Fibroblast of lung (primary cell): ENCODE results near the gene DPH2. TPM values are rescaled to one million over a fixed set of nuclear protein-coding genes. Genes with fewer than 3 reads are reported as not detected.

Experiments used
- DNase-seq, 2 donors: peaks; one replicate each; pipeline versions ENCODE4 v3.0.0 to v3.0.0-alpha.2; 2010; ENCODE audit warnings: low read depth in 2 of 2
- H2AFZ ChIP-seq: 2 replicates; pipeline ENCODE4 v1.5.1; 2012; ENCODE audit warnings: low read length, control low read depth, inconsistent platforms
- H3K27ac ChIP-seq: 2 replicates; pipeline ENCODE4 v1.5.1; 2011; ENCODE audit warnings: low read length, control low read depth; ENCODE audit not compliant: insufficient read depth
- H3K27me3 ChIP-seq: 2 replicates; pipeline ENCODE4 v1.5.1; 2011; ENCODE audit warnings: mild to moderate bottlenecking, low read length; ENCODE audit not compliant: control insufficient read depth, insufficient read depth
- H3K36me3 ChIP-seq: 2 replicates; pipeline ENCODE4 v1.5.1; 2011; ENCODE audit warnings: low read length; ENCODE audit not compliant: control insufficient read depth, insufficient read depth
- H3K4me1 ChIP-seq: 2 replicates; pipeline ENCODE4 v1.5.1; 2011; ENCODE audit warnings: low read length; ENCODE audit not compliant: control insufficient read depth, insufficient read depth; ENCODE audit errors: extremely low read depth
- H3K4me2 ChIP-seq: 2 replicates; pipeline ENCODE4 v1.5.1; 2011; ENCODE audit warnings: low read length, control low read depth; ENCODE audit not compliant: insufficient read depth; ENCODE audit errors: extremely low read depth
- H3K4me3 ChIP-seq, 4 experiments: fragments of 200-600 bp in 1 of 4; sonication (generic) in 1 of 4; replicated peaks in 1 of 4; 2 replicates each; pipeline ENCODE4 v1.5.1; 2011 to 2016; ENCODE audit warnings: low read length in 4 of 4, low read depth in 3 of 4, mild to moderate bottlenecking in 3 of 4, control low read depth in 2 of 4, inconsistent platforms in 1 of 4, mixed read lengths in 1 of 4; ENCODE audit not compliant: insufficient read depth in 1 of 4; ENCODE audit errors: control extremely low read depth in 1 of 4
- H3K79me2 ChIP-seq: 2 replicates; pipeline ENCODE4 v1.5.1; 2012; ENCODE audit warnings: mild to moderate bottlenecking, low read length, inconsistent platforms; ENCODE audit not compliant: control insufficient read depth, insufficient read depth
- H3K9ac ChIP-seq: 2 replicates; pipeline ENCODE4 v1.5.1; 2011; ENCODE audit warnings: mild to moderate bottlenecking, low read length, control low read depth; ENCODE audit not compliant: insufficient read depth
- H3K9me3 ChIP-seq: 2 replicates; pipeline ENCODE4 v1.5.1; 2012; ENCODE audit warnings: low read depth, low read length; ENCODE audit not compliant: control insufficient read depth, insufficient read depth
- H4K20me1 ChIP-seq: 2 replicates; pipeline ENCODE4 v1.5.1; 2011; ENCODE audit warnings: low read length; ENCODE audit not compliant: control insufficient read depth, insufficient read depth; ENCODE audit errors: extremely low read depth
- EZH2 ChIP-seq: IDR thresholded peaks from 2 replicates; pipeline ENCODE4 v1.5.1; 2012; ENCODE audit warnings: low read length, control low read depth, mild to moderate bottlenecking; ENCODE audit errors: missing control alignments
- polyA plus RNA-seq, 2 donors: library from polyadenylated mRNA; depleted of rRNA in 1 of 2; stranded (reverse) in 1 of 2; unstranded in 1 of 2; fragments of >200 nt; gene quantifications; 2 replicates each; pipeline ENCODE4 v1.2.1, GENCODE V29; 2011 to 2012; ENCODE audit warnings: missing spikeins in 1 of 2
- total RNA-seq: library from RNA; depleted of rRNA; stranded (reverse); fragments of >200 nt; gene quantifications from 2 replicates; pipeline ENCODE4 v1.2.1, GENCODE V29; 2014
- TF ChIP-seq, protein P1 (sequence below), 2 donors: IDR thresholded peaks in 1 of 2; conservative IDR thresholded peaks in 1 of 2; 1 replicate in 1 of 2; 2 replicates in 1 of 2; pipeline ENCODE4 v1.5.1; 2011 to 2012; ENCODE audit warnings: low read length in 2 of 2, control low read depth in 1 of 2, inconsistent platforms in 1 of 2, low read depth in 1 of 2, mild to moderate bottlenecking in 1 of 2

DPH2 gene
- total and polyA plus RNA-seq, 2 donors (not counting 1 experiment from before 2014, with no cell fraction given) = 9.1 to 11.2 TPM

- Histone ChIP-seq H3K4me2 (no peak overlapping the region), H3K79me2 (no peaks in the 10 kb centered on the region), H3K27ac (no peak overlapping the region), H3K27me3 (no peaks in the 10 kb centered on the region), H3K4me1 (no peaks in the 10 kb centered on the region), H3K36me3 (peaks cover 2% of the 10 kb centered on the region), H4K20me1 (no peaks in the 10 kb centered on the region), H3K9ac (no peak overlapping the region), H3K9me3 (no peaks in the 10 kb centered on the region), H2AFZ (no peak overlapping the region), H3K4me3 (no peak overlapping the region)
- DNase-seq = peak in 1 of 2 donors; percentile 40
- TF ChIP-seq, protein P1, sequence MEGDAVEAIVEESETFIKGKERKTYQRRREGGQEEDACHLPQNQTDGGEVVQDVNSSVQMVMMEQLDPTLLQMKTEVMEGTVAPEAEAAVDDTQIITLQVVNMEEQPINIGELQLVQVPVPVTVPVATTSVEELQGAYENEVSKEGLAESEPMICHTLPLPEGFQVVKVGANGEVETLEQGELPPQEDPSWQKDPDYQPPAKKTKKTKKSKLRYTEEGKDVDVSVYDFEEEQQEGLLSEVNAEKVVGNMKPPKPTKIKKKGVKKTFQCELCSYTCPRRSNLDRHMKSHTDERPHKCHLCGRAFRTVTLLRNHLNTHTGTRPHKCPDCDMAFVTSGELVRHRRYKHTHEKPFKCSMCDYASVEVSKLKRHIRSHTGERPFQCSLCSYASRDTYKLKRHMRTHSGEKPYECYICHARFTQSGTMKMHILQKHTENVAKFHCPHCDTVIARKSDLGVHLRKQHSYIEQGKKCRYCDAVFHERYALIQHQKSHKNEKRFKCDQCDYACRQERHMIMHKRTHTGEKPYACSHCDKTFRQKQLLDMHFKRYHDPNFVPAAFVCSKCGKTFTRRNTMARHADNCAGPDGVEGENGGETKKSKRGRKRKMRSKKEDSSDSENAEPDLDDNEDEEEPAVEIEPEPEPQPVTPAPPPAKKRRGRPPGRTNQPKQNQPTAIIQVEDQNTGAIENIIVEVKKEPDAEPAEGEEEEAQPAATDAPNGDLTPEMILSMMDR (conservative IDR thresholded peaks at IDR 0.05 in 1 of 2, IDR thresholded peaks at IDR 0.05 in 1 of 2; ENCODE audit: low read depth in 1 of 2, low read length in 2 of 2) = no peak
- no peak for TF ChIP-seq EZH2
Observed at GRCh38 chr1:43925846-43926245, 44.0 kb upstream of the DPH2 start.

DNA sequence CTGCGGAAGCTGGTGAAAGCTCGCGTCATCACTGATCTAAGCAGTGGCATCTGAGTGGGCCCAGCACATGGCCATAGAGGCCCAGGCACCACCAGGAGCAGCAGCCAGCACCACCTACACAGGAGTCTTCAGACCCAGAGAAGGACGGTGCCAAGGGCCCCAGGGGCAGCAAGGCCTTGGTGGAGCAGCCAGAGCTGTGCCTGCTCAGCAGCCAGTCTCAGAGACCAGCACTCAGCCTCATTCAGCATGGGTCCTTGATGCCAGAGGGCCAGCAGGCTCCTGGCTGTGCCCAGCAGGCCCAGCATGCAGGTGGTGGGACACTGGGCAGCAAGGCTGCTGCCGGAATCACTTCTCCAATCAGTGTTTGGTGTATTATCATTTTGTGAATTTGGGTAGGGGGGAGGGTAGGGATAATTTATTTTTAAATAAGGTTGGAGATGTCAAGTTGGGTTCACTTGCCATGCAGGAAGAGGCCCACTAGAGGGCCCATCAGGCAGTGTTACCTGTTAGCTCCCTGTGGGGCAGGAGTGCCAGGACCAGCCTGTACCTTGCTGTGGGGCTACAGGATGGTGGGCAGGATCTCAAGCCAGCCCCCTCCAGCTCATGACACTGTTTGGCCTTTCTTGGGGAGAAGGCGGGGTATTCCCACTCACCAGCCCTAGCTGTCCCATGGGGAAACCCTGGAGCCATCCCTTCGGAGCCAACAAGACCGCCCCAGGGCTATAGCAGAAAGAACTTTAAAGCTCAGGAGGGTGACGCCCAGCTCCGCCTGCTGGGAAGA lies 39.5 kb upstream of the DPH2 start:
- no peaks in the 10 kb centered on the region for H3K27me3 ChIP-seq
- no peaks in the 10 kb centered on the region for H4K20me1 ChIP-seq
- peaks cover 9% of the 10 kb centered on the region for H3K4me1 ChIP-seq
- H3K9ac ChIP-seq = no peak overlapping the region
- no peak overlapping the region for H3K4me2 ChIP-seq
- no peak overlapping the region for H3K4me3 ChIP-seq
- no peaks in the 10 kb centered on the region for H3K9me3 ChIP-seq
- no peak overlapping the region for H2AFZ ChIP-seq
- no peak overlapping the region for H3K27ac ChIP-seq
- DNase-seq = no peak
- TF ChIP-seq, protein P1 (conservative IDR thresholded peaks at IDR 0.05 in 1 of 2, IDR thresholded peaks at IDR 0.05 in 1 of 2; ENCODE audit: low read depth in 1 of 2, low read length in 2 of 2) = peak in 1 of 2 donors; percentile 13
- TF ChIP-seq EZH2 = no peak
- peaks cover 2% of the 10 kb centered on the region for H3K36me3 ChIP-seq
- H3K79me2 ChIP-seq = no peaks in the 10 kb centered on the region

DNA sequence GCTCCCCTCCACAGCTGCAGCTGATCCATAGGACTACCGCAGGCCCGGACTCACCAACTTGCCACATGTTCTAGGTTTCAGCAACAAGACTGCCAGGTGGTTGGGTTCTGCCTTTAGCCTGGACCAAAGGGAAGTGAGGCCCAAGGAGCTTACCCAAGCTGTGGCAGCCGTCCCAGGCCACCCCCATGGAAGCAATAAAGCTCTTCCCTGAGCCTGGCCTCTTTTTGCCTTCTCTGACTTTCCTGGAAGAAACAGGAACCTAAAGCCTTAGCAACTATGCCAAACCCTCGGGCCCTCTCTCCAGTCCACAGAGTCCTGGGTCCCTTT lies 38.9 kb upstream of the DPH2 start:
- no peak for DNase-seq
- Histone ChIP-seq H3K27me3 (no peaks in the 10 kb centered on the region), H3K9me3 (no peaks in the 10 kb centered on the region), H3K79me2 (no peaks in the 10 kb centered on the region), H3K9ac (no peak overlapping the region), H3K36me3 (no peaks in the 10 kb centered on the region), H3K4me3 (no peak overlapping the region), H4K20me1 (no peaks in the 10 kb centered on the region), H2AFZ (no peak overlapping the region), H3K27ac (no peak overlapping the region), H3K4me1 (peaks cover 9% of the 10 kb centered on the region), H3K4me2 (no peak overlapping the region)
- TF ChIP-seq EZH2 = no peak
- TF ChIP-seq, protein P1 (conservative IDR thresholded peaks at IDR 0.05 in 1 of 2, IDR thresholded peaks at IDR 0.05 in 1 of 2; ENCODE audit: low read depth in 1 of 2, low read length in 2 of 2) = no peak
